Colon (tissue), 2 donors: ENCODE measurements around the gene LARP7.
"Not testable (repeated sequence)": the region's sequence is repeated elsewhere in the genome, so short reads cannot be mapped to it uniquely, and the experiment has no call there.

Experiments used
- FAIRE-seq: peaks from 2 replicates; lab custom pipeline; 2012; peaks lifted over from hg19 to GRCh38; lab: Jason Lieb, UNC
- donor health status: control.
- donor health status: control.

Gene LARP7

GRCh38 chr4:112636688-112637551 is at the start of gene LARP7, which contains the start of gene ZGRF1:
Gene LARP7, plus strand, starts transcription at chr4:112637143. Its CDS starts 7,527 bp downstream, at chr4:112644670.
Gene ZGRF1, minus strand, starts transcription at chr4:112636909. Its CDS starts 3,733 bp downstream, at chr4:112633176.
- peak; percentile 91 for FAIRE-seq

GRCh38 chr4:112589206-112589605 is 47.7 kb upstream of the LARP7 start:
- no peak for FAIRE-seq

GRCh38 chr4:112591593-112591992 is 45.4 kb upstream of the LARP7 start:
- no peak for FAIRE-seq

- no peak for FAIRE-seq
These were observed 44.2 kb upstream of the LARP7 start for GRCh38 chr4:112592717-112593116.

GRCh38 chr4:112593438-112594133 is 43.4 kb upstream of the LARP7 start:
- no peak for FAIRE-seq

GRCh38 chr4:112594993-112595392 is 42.0 kb upstream of the LARP7 start:
- no peak for FAIRE-seq

GRCh38 chr4:112604589-112604988 is 32.4 kb upstream of the LARP7 start:
- no peak for FAIRE-seq

GRCh38 chr4:112612814-112613213 is 24.1 kb upstream of the LARP7 start:
- not testable (repeated sequence) for FAIRE-seq

- FAIRE-seq = no peak
These were observed 20.0 kb upstream of the LARP7 start for GRCh38 chr4:112616984-112617383.

- FAIRE-seq = no peak
These were observed 10.7 kb upstream of the LARP7 start for GRCh38 chr4:112626228-112626627.

- no peak for FAIRE-seq
These were observed 3.3 kb upstream of the LARP7 start for GRCh38 chr4:112633477-112634235.

- no peak for FAIRE-seq
These were observed 566 bp downstream of the LARP7 start for GRCh38 chr4:112637552-112637866.

GRCh38 chr4:112642526-112642925 is 5.6 kb downstream of the LARP7 start:
- FAIRE-seq = no peak

- not testable (repeated sequence) for FAIRE-seq
These were observed 7.9 kb downstream of the LARP7 start for GRCh38 chr4:112644595-112645535.

GRCh38 chr4:112645541-112646329 is 8.8 kb downstream of the LARP7 start:
- no peak for FAIRE-seq

GRCh38 chr4:112646632-112647537 is 9.9 kb downstream of the LARP7 start:
- no peak for FAIRE-seq

- FAIRE-seq = no peak
These were observed 10.8 kb downstream of the LARP7 start for GRCh38 chr4:112647785-112648184.

GRCh38 chr4:112648263-112649054 is 11.5 kb downstream of the LARP7 start:
- no peak for FAIRE-seq

- FAIRE-seq = no peak
These were observed 12.1 kb downstream of the LARP7 start for GRCh38 chr4:112649055-112649408.
